Trophoblast cell (in vitro differentiated cells and primary cell): ENCODE results near the gene CCDC179. TPM values are rescaled to one million over a fixed set of nuclear protein-coding genes. Genes with fewer than 3 reads are reported as not detected.

ENCODE experiments used
- DNase-seq, 2 donors: peaks; one replicate each; pipeline ENCODE4 v3.0.0-alpha.2; 2016
- H2AFZ ChIP-seq: 2 replicates; pipeline ENCODE4 v1.6.1; 2013; ENCODE audit warnings: low read length, moderate library complexity, mild to moderate bottlenecking; ENCODE audit not compliant: insufficient read depth, poor library complexity
- H2AK5ac ChIP-seq: 2 replicates; pipeline ENCODE4 v1.6.1; 2013; ENCODE audit warnings: mild to moderate bottlenecking, low read length
- H2BK120ac ChIP-seq: 2 replicates; pipeline ENCODE4 v1.6.1; 2013; ENCODE audit warnings: low read length, mild to moderate bottlenecking, moderate library complexity; ENCODE audit not compliant: insufficient read depth, poor library complexity
- H2BK12ac ChIP-seq: 2 replicates; pipeline ENCODE4 v1.6.1; 2013; ENCODE audit warnings: mild to moderate bottlenecking, low read length, moderate library complexity
- H2BK5ac ChIP-seq: 2 replicates; pipeline ENCODE4 v1.6.1; 2013; ENCODE audit warnings: low read length, low read depth, moderate library complexity, mild to moderate bottlenecking; ENCODE audit not compliant: poor library complexity
- H3K14ac ChIP-seq: 2 replicates; pipeline ENCODE4 v1.6.1; 2013; ENCODE audit warnings: mild to moderate bottlenecking, low read length
- H3K18ac ChIP-seq: 2 replicates; pipeline ENCODE4 v1.6.1; 2013; ENCODE audit warnings: mild to moderate bottlenecking, low read length
- H3K23ac ChIP-seq: 2 replicates; pipeline ENCODE4 v1.6.1; 2013; ENCODE audit warnings: low read length
- H3K27ac ChIP-seq: 2 replicates; pipeline ENCODE4 v1.5.1; 2013; ENCODE audit warnings: low read depth, mild to moderate bottlenecking, inconsistent platforms, low read length, moderate library complexity
- H3K27me3 ChIP-seq: 2 replicates; pipeline ENCODE4 v1.6.1; 2013; ENCODE audit warnings: inconsistent platforms, mild to moderate bottlenecking, low read length, moderate library complexity; ENCODE audit not compliant: insufficient read depth
- H3K36me3 ChIP-seq, 2 experiments: 1 replicate in 1 of 2; 2 replicates in 1 of 2; pipeline ENCODE4 v1.6.1; 2013; ENCODE audit warnings: low read length in 2 of 2, mild to moderate bottlenecking in 2 of 2, moderate library complexity in 1 of 2; ENCODE audit not compliant: insufficient read depth in 2 of 2, control insufficient read depth in 1 of 2
- H3K4ac ChIP-seq: 2 replicates; pipeline ENCODE4 v1.6.1; 2013; ENCODE audit warnings: low read depth, mild to moderate bottlenecking, low read length, moderate library complexity
- H3K4me1 ChIP-seq, 2 experiments: 1 replicate in 1 of 2; 2 replicates in 1 of 2; pipeline ENCODE4 v1.6.1; 2013; ENCODE audit warnings: low read length in 2 of 2, mild to moderate bottlenecking in 2 of 2, moderate library complexity in 1 of 2; ENCODE audit not compliant: insufficient read depth in 2 of 2, control insufficient read depth in 1 of 2
- H3K4me2 ChIP-seq: 2 replicates; pipeline ENCODE4 v1.6.1; 2013; ENCODE audit warnings: inconsistent platforms, mild to moderate bottlenecking, low read length, moderate library complexity
- H3K4me3 ChIP-seq: 2 replicates; pipeline ENCODE4 v1.5.1; 2013; ENCODE audit warnings: mild to moderate bottlenecking, low read depth, low read length, inconsistent platforms
- H3K79me1 ChIP-seq: one replicate; pipeline ENCODE4 v1.6.1; 2013; ENCODE audit warnings: low read length
- H3K79me2 ChIP-seq: 2 replicates; pipeline ENCODE4 v1.6.1; 2013; ENCODE audit warnings: low read length, mild to moderate bottlenecking; ENCODE audit not compliant: control insufficient read depth, insufficient read depth, poor library complexity
- H3K9ac ChIP-seq: 2 replicates; pipeline ENCODE4 v1.6.1; 2013; ENCODE audit warnings: mild to moderate bottlenecking, low read length
- H3K9me3 ChIP-seq: 2 replicates; pipeline ENCODE4 v1.6.1; 2013; ENCODE audit warnings: low read depth, mild to moderate bottlenecking, control low read depth, inconsistent platforms, low read length; ENCODE audit not compliant: insufficient read depth
- H4K12ac ChIP-seq: 2 replicates; pipeline ENCODE4 v1.6.1; 2013; ENCODE audit warnings: low read depth, mild to moderate bottlenecking, low read length, moderate library complexity
- H4K8ac ChIP-seq: 2 replicates; pipeline ENCODE4 v1.6.1; 2013; ENCODE audit warnings: low read depth, mild to moderate bottlenecking, low read length, moderate library complexity
- H4K91ac ChIP-seq: one replicate; pipeline ENCODE4 v1.6.1; 2013; ENCODE audit warnings: low read depth, mild to moderate bottlenecking, low read length, moderate library complexity
- WGBS: extraction: QIAGEN DNeasy Blood & Tissue Kit; methylation state at CpG from one replicate; pipeline ENCODE4 v1.1.7; 2013; ENCODE audit warnings: missing lambda C conversion rate; ENCODE audit not compliant: insufficient read length, insufficient coverage; ENCODE audit errors: extremely low coverage; 5-methylcytosine and 5-hydroxymethylcytosine counted together
- polyA plus RNA-seq: library from polyadenylated mRNA; stranded (reverse); fragments of 200-250 nt; gene quantifications from 2 replicates; pipeline ENCODE4 v1.2.3, GENCODE V29; 2013

The CCDC179 gene
- not detected in 2 replicates for polyA plus RNA-seq

GRCh38 chr11:22860241-22860640 is at the start of gene CCDC179:
CCDC179 (minus strand) TSS chr11:22860474; CDS start chr11:22860421, 53 bp downstream.
- Histone ChIP-seq H2BK5ac (no peak within 1 kb of the TSS), H2BK12ac (no peak within 1 kb of the TSS), H4K91ac (no peak within 1 kb of the TSS), H3K4me2 (no peak within 1 kb of the TSS), H3K36me3 (no peaks in the 10 kb centered on the region), H2AK5ac (no peak within 1 kb of the TSS), H3K4me1 (no peaks in the 10 kb centered on the region), H3K9me3 (no peaks in the 10 kb centered on the region), H3K27me3 (no peaks in the 10 kb centered on the region), H2BK120ac (no peak within 1 kb of the TSS), H2AFZ (no peak within 1 kb of the TSS), H3K4ac (no peak within 1 kb of the TSS), H3K9ac (no peak within 1 kb of the TSS), H3K14ac (no peak within 1 kb of the TSS), H4K12ac (no peak within 1 kb of the TSS), H3K79me2 (no peaks in the 10 kb centered on the region), H3K79me1 (no peaks in the 10 kb centered on the region), H3K4me3 (no peak within 1 kb of the TSS), H4K8ac (no peak within 1 kb of the TSS), H3K27ac (no peak within 1 kb of the TSS), H3K18ac (no peak within 1 kb of the TSS), H3K23ac (no peak within 1 kb of the TSS)
- WGBS = no CpG with 5 or more reads among the region's 4 CpGs
- DNase-seq = no peak

- no peak overlapping the region for H3K14ac ChIP-seq
Measured at GRCh38 chr11:22903782-22904181, 43.5 kb upstream of the CCDC179 start.

GRCh38 chr11:22901603-22902002 is 41.3 kb upstream of the CCDC179 start:
- Histone ChIP-seq H3K4me2 (no peak overlapping the region), H3K9ac (no peak overlapping the region), H3K18ac (no peak overlapping the region), H3K14ac (no peak overlapping the region), H3K23ac (no peak overlapping the region), H3K4me1 (no peaks in the 10 kb centered on the region), H4K8ac (no peak overlapping the region), H2BK120ac (no peak overlapping the region), H2BK12ac (no peak overlapping the region), H3K9me3 (no peaks in the 10 kb centered on the region), H2BK5ac (no peak overlapping the region), H3K79me1 (no peaks in the 10 kb centered on the region), H3K79me2 (no peaks in the 10 kb centered on the region), H3K36me3 (no peaks in the 10 kb centered on the region), H3K4me3 (no peak overlapping the region), H4K91ac (no peak overlapping the region), H4K12ac (no peak overlapping the region), H2AK5ac (no peak overlapping the region), H2AFZ (no peak overlapping the region), H3K27ac (no peak overlapping the region), H3K27me3 (no peaks in the 10 kb centered on the region), H3K4ac (no peak overlapping the region)
- no peak for DNase-seq
- no CpG with 5 or more reads among the region's 4 CpGs for WGBS

More at GRCh38 chr11:22903782-22904181, 43.5 kb upstream of the CCDC179 start:
- H3K36me3 ChIP-seq = no peaks in the 10 kb centered on the region
- H3K23ac ChIP-seq = no peak overlapping the region
- no peaks in the 10 kb centered on the region for H3K79me1 ChIP-seq
- no peak overlapping the region for H2AFZ ChIP-seq
- DNase-seq = no peak
- no peak overlapping the region for H3K4me3 ChIP-seq
- no peaks in the 10 kb centered on the region for H3K27me3 ChIP-seq
- WGBS = no CpG with 5 or more reads among the region's 1 CpG
- no peaks in the 10 kb centered on the region for H3K79me2 ChIP-seq
- H4K8ac ChIP-seq = no peak overlapping the region
- no peak overlapping the region for H4K91ac ChIP-seq
- H2BK120ac ChIP-seq = no peak overlapping the region
- H3K27ac ChIP-seq = no peak overlapping the region
- H4K12ac ChIP-seq = no peak overlapping the region
- H3K18ac ChIP-seq = no peak overlapping the region
- H3K9ac ChIP-seq = no peak overlapping the region
- no peak overlapping the region for H3K4ac ChIP-seq
- H3K4me2 ChIP-seq = no peak overlapping the region
- H3K9me3 ChIP-seq = no peaks in the 10 kb centered on the region
- no peaks in the 10 kb centered on the region for H3K4me1 ChIP-seq
- no peak overlapping the region for H2BK5ac ChIP-seq
- no peak overlapping the region for H2AK5ac ChIP-seq
- H2BK12ac ChIP-seq = no peak overlapping the region

- no peak overlapping the region for H2AFZ ChIP-seq
- no peak overlapping the region for H2AK5ac ChIP-seq
- no peaks in the 10 kb centered on the region for H3K79me2 ChIP-seq
- no peak overlapping the region for H4K91ac ChIP-seq
- H4K12ac ChIP-seq = no peak overlapping the region
- H3K9me3 ChIP-seq = no peaks in the 10 kb centered on the region
- H3K23ac ChIP-seq = no peak overlapping the region
- H3K4me2 ChIP-seq = no peak overlapping the region
- no peaks in the 10 kb centered on the region for H3K79me1 ChIP-seq
- H3K27me3 ChIP-seq = no peaks in the 10 kb centered on the region
- H3K36me3 ChIP-seq = no peaks in the 10 kb centered on the region
- H3K9ac ChIP-seq = no peak overlapping the region
- H4K8ac ChIP-seq = no peak overlapping the region
- no peak overlapping the region for H2BK12ac ChIP-seq
- no peak overlapping the region for H2BK5ac ChIP-seq
- H3K14ac ChIP-seq = no peak overlapping the region
- H3K4me3 ChIP-seq = no peak overlapping the region
- no peaks in the 10 kb centered on the region for H3K4me1 ChIP-seq
- DNase-seq = no peak
- no peak overlapping the region for H2BK120ac ChIP-seq
- H3K27ac ChIP-seq = no peak overlapping the region
- no peak overlapping the region for H3K18ac ChIP-seq
- H3K4ac ChIP-seq = no peak overlapping the region
Measured at GRCh38 chr11:22900764-22901486, 40.7 kb upstream of the CCDC179 start.
